Occipital lobe (tissue), 2 donors: ENCODE measurements around the gene NBPF12. TPM values are rescaled to one million over a fixed set of nuclear protein-coding genes. Genes with fewer than 3 reads are reported as not detected.
"Not testable (repeated sequence)": the region's sequence is repeated elsewhere in the genome, so short reads cannot be mapped to it uniquely, and the experiment has no call there.

Experiments
- DNase-seq: peaks from one replicate; lab custom pipeline; 2025; lab: John Stamatoyannopoulos, UW
- total RNA-seq: library from RNA; depleted of rRNA; stranded (reverse); fragments of >200 nt; gene quantifications from one replicate; pipeline ENCODE4 v1.2.3, GENCODE V29; 2014

NBPF12 gene, protein sequence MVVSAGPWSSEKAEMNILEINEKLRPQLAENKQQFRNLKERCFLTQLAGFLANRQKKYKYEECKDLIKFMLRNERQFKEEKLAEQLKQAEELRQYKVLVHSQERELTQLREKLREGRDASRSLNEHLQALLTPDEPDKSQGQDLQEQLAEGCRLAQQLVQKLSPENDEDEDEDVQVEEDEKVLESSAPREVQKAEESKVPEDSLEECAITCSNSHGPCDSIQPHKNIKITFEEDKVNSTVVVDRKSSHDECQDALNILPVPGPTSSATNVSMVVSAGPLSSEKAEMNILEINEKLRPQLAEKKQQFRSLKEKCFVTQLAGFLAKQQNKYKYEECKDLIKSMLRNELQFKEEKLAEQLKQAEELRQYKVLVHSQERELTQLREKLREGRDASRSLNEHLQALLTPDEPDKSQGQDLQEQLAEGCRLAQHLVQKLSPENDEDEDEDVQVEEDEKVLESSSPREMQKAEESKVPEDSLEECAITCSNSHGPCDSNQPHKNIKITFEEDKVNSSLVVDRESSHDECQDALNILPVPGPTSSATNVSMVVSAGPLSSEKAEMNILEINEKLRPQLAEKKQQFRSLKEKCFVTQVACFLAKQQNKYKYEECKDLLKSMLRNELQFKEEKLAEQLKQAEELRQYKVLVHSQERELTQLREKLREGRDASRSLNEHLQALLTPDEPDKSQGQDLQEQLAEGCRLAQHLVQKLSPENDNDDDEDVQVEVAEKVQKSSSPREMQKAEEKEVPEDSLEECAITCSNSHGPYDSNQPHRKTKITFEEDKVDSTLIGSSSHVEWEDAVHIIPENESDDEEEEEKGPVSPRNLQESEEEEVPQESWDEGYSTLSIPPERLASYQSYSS (N-terminal part only)
- 17.9 TPM for total RNA-seq

DNA sequence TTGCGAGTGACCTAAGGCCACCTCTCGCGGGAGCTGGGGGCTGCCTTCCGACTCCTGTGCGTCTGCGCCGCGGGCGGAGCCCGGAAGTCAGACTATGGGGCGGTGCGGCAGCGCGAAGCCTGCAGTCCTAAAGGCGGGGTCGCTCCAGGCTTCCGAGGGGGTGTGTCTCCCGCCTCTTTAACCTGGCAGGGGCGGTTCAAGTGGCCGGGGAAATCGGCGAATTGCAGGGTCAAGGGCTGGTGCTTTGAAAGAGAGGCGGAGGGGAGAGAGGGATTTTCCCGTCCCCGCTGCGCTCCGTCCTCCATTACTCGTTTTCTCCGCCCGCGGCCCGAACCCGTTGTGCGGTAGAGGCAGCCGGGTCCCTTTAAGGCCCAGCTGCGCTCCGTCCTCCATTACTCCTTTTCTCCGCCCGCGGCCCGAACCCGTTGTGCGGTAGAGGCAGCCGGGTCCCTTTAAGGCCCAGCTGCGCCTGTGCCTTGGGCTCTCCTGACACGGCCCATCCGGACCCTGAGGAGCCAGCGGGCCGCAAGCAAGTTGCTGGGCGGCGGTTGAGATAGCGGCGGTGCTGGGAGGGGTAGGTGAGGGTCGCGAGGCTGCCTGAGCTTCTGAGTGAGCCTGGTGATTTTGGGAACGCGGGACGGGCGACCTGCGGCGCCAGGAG lies at the start of gene NBPF12:
TSS of gene NBPF12 (plus strand) at position 83 of the 661 bp plus-strand sequence. CDS start 21,820 bp downstream, outside the sequence.
- peak; percentile 76 for DNase-seq

DNA sequence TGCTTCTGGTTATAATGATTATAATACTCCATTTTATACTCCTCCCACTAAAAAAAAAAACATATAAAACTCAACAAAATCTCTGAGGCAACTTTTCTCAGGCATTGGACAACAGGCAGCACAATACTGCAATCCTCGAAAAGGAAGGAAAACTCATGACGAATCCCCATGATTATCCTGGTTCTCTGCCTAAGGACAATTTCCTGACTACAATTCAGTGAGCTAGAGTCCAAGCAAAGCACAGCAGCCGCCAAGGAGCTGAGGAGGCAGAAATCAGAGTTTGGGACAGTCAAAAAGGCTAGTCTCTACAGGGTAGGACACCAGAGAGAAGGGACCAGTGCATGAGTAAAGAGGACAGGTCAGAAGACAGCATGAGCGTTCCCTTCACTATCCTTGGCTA lies 46.8 kb upstream of the NBPF12 start:
- DNase-seq: not testable (repeated sequence)

DNA sequence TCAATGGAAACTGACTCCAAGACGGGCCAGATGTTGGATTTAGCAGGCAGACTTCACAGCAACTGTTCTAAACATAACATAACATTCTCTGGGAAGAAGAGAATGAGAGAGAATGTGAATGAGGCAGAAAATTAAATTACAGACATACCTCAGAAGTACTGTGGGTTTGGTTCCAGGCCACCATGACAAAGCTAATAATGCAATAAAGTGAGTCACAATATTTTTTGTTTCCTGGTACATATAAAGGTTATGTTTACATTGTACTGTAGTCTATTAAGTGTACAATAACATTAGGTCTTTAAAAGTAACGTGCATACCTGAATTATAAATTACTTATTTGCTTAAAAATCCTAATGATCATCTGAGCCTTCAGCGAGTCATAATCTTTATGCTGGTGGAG lies 45.8 kb upstream of the NBPF12 start:
- DNase-seq: not testable (repeated sequence)

DNA sequence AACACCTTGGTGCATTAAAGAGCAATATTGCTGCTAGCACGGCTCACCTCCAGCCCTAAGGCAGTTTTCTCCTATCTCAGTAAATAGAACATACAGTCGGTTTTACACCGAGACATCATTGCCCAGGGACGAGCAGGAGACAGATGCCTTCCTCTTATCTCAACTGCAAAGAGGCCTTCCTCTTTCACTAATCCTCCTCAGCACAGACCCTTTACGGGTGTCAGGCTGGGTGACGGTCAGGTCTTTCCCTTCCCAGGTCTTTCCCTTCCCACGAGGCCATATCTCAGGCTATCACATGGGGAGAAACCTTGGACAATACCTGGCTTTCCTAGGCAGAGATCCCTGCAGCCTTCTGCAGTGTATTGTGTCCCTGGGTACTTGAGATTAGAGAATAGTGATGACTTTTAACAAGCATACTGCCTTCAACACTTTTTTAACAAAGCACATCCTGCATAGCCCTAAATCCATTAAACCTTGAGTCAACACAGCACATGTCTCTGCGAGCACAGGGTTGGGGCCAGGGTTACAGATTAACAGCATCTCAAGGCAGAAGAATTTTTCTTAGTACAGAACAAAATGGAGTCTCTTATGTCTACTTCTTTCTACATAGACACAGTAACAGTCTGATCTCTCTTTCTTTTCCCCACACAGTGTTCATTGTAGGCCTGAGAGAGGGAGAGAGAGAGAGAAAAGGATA lies 30.4 kb upstream of the NBPF12 start:
- not testable (repeated sequence) for DNase-seq

DNA sequence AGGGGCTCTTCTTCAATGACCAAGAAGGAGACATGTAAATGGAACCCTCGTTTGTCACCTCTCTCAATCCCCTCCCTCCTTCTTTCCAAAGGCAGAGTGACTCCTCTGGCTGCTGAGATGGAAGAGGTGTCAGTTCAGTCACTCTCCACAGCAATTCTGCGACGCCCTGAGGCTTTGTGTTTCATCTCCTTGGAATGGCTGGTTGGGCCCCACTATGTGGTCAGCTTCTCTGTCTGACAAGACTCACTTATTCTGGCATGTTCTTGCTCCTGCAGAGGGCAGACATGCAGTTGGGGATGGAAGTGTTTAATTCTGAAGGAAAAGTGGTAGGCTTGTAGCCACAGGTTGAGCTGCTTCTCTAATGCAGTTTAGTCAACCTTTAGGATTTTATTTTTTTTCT lies 25.1 kb upstream of the NBPF12 start:
- DNase-seq: not testable (repeated sequence)

DNA sequence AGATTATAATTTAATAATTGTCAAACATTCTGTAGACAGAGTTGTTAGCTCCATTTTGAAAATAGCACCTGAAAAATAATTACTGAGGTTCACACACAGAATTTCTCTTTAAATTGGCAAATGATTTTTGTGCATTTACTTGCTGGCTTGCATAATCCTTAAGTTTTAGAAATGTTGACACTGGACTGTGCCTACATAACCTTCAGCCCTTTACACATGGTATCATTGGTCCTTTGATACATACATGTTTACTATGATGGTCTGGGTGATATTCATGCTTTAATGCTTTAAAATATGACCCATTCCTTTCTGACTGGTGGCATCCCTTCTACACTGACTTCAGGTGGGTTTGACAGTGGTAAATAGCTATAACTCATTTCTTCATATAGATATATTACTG lies 17.3 kb upstream of the NBPF12 start:
- not testable (repeated sequence) for DNase-seq

DNA sequence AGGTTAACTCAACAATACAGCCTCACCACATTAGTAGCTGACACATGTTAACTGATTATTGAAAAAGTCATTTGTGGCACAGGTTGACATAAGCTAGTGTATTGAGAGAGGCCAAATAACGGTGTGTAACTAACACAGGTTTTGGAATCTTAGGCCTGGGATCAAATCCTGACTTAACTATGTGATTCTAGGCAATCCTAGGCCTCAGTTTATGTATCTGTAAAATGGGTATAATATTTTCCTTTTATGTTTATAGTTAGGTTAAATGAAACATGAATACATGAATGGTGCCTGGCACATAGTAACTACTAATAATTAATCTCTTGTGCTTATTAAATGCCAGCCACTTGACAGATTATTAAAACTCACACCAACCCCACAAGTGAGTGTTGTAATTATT lies 15.5 kb upstream of the NBPF12 start:
- DNase-seq: not testable (repeated sequence)

DNA sequence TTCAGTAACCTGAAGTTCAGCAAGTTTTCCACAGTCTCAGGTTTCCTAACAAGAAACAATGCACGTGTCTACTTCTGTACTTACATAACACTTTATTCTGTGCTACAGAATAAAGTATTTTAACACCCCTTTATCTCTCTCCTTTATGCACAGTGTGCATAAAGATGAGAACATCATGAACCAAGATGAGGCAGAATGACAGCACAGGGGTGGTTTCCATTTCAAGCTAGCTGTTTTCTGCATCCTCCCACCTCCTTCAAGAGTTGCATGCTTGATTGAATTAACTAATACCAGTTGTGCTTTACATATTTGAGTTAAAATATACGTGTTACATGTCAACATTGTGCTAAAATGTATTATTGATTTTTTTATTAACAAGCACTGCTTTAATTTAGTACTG lies 14.0 kb upstream of the NBPF12 start:
- not testable (repeated sequence) for DNase-seq

DNA sequence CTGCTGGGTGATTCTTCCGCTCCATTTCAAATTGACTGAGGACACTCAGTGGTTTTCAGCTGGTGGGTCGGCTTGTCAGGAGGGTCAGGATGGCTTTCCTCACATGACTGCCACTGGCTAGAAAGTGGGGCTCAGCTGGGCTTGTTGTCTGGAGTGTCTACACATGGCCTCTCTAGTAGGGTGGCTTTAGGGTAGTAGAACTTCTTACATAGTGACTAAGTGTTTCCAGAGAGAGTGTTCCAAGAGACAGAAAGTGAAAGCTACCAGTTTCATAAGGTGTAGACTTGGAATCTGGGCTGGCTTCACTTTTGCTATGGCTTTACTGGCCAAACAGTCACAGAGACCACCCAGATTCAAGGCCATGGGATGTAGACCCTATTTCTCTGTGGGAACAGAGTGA lies 11.7 kb upstream of the NBPF12 start:
- not testable (repeated sequence) for DNase-seq

DNA sequence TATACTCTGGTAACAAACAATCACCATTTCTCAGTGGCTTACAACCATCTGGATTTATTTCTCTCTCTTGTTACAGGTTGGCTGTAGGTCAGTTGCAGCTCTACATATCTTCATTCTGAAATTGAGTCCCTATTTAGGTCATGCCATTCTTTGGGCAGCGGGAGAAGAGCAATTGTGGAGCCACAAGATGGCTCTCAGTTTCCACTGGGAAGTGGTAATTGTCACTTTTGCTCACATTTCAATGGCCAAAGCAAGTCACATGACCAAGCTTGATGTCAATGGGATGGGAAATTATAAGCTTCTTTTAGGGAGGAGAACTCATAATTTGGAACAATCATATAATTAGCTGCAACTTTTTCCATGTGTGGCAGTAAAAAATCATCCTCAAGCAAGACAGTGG lies 7.9 kb upstream of the NBPF12 start:
- not testable (repeated sequence) for DNase-seq

DNA sequence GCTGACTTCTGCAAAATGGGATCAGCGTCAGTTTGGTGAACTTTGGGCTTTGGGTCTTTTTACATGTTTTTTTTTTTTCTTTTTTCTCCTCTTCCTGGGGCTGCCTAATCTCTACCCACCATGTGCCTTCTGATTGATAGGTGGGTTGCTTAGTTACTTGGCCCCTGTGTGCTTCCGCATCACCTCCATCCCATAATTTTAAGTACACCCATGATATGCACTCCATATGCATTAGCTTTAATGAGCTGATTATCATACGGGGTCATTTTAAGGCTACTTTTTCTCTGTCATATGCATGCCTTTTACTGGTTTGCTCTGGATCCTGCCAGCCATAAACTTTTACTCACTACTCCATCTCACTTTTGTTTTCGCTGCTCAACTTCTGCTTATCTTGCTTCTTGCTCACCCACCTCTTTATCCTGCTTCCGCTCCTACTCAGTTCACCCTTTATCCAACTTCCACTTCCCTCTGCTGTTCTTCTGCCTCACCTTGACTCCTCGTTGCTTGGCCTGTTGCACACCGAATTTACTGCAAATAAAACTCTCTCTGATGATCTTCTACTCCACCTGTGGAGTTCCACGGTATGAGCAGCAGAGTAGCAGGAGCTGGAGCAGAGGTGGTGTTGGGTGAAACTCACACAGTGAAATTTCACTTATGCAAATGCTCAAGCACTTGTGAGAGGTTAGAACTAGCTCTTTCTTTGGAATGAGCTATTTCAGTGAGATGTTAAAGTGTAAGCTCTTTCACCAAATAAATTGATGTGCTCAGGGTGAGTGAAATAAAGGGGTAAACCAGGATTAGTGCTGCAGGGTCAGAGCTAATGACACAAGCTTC lies 3.5 kb upstream of the NBPF12 start:
- DNase-seq: not testable (repeated sequence)

DNA sequence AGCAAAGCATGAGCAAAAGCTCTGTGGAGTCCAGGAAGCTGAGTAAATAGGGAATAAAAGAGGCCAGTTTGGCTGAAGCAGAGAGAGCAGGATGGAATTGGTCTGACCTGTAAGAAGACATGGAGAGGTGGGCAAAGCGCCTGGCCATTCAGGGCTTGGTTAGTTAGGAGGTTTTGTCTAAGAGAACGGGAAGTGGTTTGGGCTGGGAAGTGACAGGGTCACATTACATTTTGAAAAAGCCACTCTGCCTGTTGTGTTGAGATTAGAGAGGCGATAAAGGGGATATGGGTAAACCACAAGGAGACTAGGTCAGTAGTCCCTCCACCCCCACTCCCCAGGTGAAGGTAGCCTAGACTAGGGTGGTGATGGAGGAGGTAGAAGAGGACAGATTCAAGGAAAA lies 662 bp upstream of the NBPF12 start:
- not testable (repeated sequence) for DNase-seq

DNA sequence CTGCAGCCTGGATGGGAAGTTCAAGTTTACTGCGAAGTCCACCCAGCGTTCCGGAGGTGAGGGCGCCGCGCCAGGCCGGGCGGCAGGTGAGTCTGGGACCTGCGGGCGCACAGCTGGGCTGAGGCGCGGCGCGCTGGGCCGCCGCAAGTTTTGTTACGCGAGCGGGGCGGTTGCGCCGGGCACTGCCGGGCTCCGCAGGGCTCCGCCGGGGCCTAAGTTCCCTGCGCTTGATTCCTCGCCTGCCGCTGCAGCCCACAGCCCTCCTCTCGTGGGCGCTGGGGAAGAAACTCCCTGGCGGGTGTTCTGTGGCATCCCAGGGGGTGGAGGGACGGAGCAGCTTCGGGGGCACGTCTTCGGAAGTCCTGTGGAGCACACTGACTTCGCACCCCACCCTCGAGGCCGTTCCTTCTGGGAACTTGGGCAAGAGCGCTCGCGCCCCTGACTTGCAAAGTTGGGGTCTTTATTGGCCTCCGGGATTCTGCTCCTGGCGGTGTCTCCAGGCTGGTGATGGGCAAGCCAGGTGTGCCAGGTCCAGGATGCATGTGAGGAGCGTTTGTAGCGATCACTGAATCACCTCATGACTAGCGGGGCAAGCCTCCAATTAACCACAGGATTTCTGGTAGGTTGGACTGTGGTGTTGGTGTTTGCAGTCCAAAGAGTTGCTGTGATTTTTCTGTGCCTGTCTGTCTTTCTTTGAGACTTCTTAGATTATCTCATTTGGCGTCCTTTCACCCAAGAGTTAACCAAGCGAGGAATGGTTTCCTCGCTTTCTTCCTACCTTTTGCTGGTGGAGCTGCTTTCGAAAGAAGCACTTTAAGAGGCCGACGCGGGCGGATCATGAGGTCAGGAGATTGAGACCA lies 1.0 kb downstream of the NBPF12 start:
- not testable (repeated sequence) for DNase-seq

DNA sequence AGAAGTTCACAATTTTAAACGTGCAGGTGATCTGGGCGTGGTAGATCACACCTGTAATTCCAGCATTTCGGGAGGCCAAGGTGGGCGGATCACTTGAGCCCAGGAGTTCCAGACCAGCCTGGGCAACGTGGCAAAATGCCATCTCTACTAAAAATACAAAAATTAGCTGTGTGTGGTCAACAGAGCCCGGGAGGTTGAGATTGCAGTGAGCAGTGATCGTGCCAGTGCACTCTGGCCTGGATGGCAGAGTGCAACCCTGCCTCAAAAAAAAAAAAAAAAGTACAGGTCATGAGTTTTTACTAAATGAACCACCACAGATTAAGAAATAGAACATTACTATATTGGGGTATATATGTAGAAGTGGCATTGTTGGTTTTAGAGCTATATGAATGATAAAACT lies 2.2 kb downstream of the NBPF12 start:
- not testable (repeated sequence) for DNase-seq

DNA sequence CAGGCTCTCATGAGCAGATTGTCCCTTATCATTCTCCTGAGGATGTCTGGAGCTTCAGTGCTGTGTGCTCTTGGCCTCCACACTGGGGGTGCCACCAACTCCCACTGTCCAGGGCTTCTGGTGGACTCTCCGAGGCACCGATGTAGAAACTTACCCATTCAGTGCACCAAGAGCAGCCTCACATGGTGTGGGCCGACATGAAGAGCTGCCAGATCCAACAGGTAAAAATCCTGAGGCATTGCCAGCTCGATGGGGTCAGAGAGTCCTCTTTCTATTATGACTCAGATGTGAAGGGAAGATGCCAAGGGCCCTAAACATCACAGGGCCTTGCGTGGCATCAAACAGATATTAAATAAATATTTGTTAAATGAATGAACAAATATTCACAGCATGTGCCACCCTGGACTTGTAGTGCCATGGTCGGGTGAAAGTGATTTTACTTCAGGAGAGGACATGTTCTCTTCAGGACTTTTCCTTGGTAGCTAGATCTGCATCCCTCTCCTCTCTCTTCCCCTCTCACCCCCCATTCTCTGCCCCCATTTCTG lies 5.3 kb downstream of the NBPF12 start:
- not testable (repeated sequence) for DNase-seq

DNA sequence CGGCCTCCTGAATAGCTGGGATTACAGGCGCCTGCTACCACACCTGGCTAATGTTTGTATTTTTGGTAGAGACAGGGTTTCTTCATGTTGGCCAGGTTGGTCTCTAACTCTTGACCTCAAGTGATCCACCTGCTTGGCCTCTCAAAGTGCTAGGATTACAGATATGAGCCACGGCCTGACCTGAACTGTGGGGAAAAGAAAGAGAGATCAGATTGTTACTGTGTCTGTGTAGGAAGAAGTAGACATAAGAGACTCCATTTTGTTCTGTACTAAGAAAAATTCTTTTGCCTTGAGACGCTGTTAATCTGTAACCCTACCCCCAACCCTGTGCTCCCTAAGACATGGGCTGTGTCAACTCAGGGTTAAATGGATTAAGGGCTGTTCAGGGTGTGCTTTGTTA lies 10.0 kb downstream of the NBPF12 start:
- not testable (repeated sequence) for DNase-seq

DNA sequence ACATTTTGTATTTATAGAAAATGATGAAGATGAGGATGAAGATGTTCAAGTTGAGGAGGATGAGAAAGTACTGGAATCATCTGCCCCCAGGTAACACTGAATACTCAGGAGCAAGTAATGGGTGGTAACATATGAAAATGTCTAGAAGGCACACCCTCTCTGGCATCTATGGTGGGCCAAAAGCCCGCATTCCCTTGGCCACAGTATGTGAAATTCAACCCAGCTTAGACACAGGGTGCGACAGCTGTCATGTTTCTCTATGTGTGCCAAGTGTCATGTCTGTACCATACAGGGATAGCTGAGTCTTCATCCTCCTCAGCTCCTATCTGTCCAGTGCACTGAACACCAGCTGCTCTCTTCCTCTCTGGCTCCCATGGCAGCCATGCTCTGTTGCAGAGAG lies 26.2 kb downstream of the NBPF12 start:
- not testable (repeated sequence) for DNase-seq

DNA sequence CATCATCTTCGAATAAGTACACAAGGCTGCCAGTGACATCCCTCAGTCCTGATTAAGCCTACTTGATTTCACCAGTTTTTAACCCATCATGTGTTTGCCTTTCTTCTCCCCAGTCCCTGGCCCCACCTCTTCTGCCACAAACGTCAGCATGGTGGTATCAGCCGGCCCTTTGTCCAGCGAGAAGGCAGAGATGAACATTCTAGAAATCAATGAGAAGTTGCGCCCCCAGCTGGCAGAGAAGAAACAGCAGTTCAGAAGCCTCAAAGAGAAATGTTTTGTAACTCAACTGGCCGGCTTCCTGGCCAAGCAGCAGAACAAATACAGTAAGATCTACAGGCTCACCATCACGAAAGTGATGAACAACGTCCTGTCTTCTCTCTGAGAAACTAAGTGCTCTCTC lies 28.2 kb downstream of the NBPF12 start:
- DNase-seq: not testable (repeated sequence)

DNA sequence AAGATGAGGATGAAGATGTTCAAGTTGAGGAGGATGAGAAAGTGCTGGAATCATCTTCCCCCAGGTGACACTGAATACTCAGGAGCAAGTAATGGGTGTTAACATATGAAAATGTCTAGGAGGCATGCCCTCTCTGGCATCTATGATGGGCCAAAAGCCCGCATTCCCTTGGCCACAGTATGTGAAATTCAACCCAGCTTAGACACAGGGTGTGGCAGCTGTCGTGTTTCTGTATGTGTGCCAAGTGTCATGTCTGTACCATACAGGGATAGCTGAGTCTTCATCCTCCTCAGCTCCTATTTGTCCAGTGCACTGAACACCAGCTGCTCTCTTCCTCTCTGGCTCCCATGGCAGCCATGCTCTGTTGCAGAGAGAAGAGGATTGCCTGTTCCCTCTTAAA lies 32.5 kb downstream of the NBPF12 start:
- not testable (repeated sequence) for DNase-seq
